Neural cell (in vitro differentiated cells): Measurements from ENCODE around the gene KRTAP10-1. TPM values are rescaled to one million over a fixed set of nuclear protein-coding genes. Genes with fewer than 3 reads are reported as not detected.

Source experiments
- H2AFZ ChIP-seq: fragments of 200-600, 300-800 bp; sonication (generic), shearing (Covaris generic); 2 replicates; pipeline ENCODE4 v1.6.0; 2014; ENCODE audit warnings: low read depth, mild to moderate bottlenecking, antibody characterized with exemption, low read length, moderate library complexity
- H3F3A ChIP-seq: fragments of 200-600 bp; shearing (Covaris generic); 2 replicates; pipeline ENCODE4 v1.6.1; 2016; ENCODE audit warnings: mild to moderate bottlenecking, moderate library complexity, mixed read lengths, antibody characterized with exemption, low read length; ENCODE audit not compliant: insufficient read depth, poor library complexity, severe bottlenecking
- H3K27ac ChIP-seq: fragments of 200-600, 300-800 bp; sonication (generic), shearing (Covaris generic); 2 replicates; pipeline ENCODE4 v1.5.1; 2014; ENCODE audit warnings: mild to moderate bottlenecking, low read length, moderate library complexity
- H3K27me3 ChIP-seq: fragments of 300-800, 200-600 bp; sonication (generic), shearing (Covaris generic); 2 replicates; pipeline ENCODE4 v1.6.0; 2014; ENCODE audit warnings: mild to moderate bottlenecking, low read depth, low read length, moderate library complexity; ENCODE audit not compliant: insufficient read depth
- H3K36me3 ChIP-seq: fragments of 300-800, 200-600 bp; sonication (generic), shearing (Covaris generic); 2 replicates; pipeline ENCODE4 v1.5.1; 2014; ENCODE audit warnings: mild to moderate bottlenecking, antibody characterized with exemption, low read length, moderate library complexity; ENCODE audit not compliant: insufficient read depth
- H3K4me2 ChIP-seq: fragments of 300-800, 200-600 bp; sonication (generic), shearing (Covaris generic); 2 replicates; pipeline ENCODE4 v1.6.0; 2014; ENCODE audit warnings: mild to moderate bottlenecking, low read length
- H3K4me3 ChIP-seq: fragments of 300-800, 200-600 bp; sonication (generic), shearing (Covaris generic); 2 replicates; pipeline ENCODE4 v1.5.1; 2014; ENCODE audit warnings: mild to moderate bottlenecking, low read length, moderate library complexity
- H3K79me2 ChIP-seq: fragments of 200-600 bp; shearing (Covaris generic); replicated peaks from 2 replicates; pipeline ENCODE4 v1.6.0; 2014; ENCODE audit warnings: mild to moderate bottlenecking, low read length, moderate library complexity; ENCODE audit not compliant: insufficient read depth
- H3K9ac ChIP-seq: fragments of 300-800, 200-600 bp; sonication (generic), shearing (Covaris generic); 2 replicates; pipeline ENCODE4 v1.6.1; 2016; ENCODE audit warnings: mild to moderate bottlenecking, low read length, mixed read lengths
- H3K9me2 ChIP-seq: fragments of 200-600 bp; shearing (Covaris generic); 2 replicates; pipeline ENCODE4 v1.6.1; 2016; ENCODE audit warnings: mild to moderate bottlenecking, low read length, mixed read lengths; ENCODE audit not compliant: insufficient read depth
- H3K9me3 ChIP-seq: fragments of 200-600, 300-800 bp; sonication (generic), shearing (Covaris generic); 2 replicates; pipeline ENCODE4 v1.6.1; 2016; ENCODE audit warnings: mild to moderate bottlenecking, mixed run types, low read length, moderate library complexity, mixed read lengths
- H4K20me1 ChIP-seq: fragments of 200-600 bp; shearing (Covaris generic); 2 replicates; pipeline ENCODE4 v1.6.1; 2016; ENCODE audit warnings: mild to moderate bottlenecking, mixed run types; ENCODE audit not compliant: insufficient read depth
- CTCF ChIP-seq: fragments of 450-650 bp; IDR thresholded peaks from 2 replicates; pipeline ENCODE4 v1.5.1; 2014; ENCODE audit warnings: antibody characterized with exemption, mild to moderate bottlenecking, moderate library complexity; ENCODE audit not compliant: poor library complexity, severe bottlenecking
- EP300 ChIP-seq: fragments of 450-650 bp; conservative IDR thresholded peaks from 2 replicates; pipeline ENCODE4 v1.6.1; 2014; ENCODE audit warnings: antibody characterized with exemption, mild to moderate bottlenecking, moderate library complexity; ENCODE audit not compliant: poor library complexity, severe bottlenecking
- EZH2 ChIP-seq: fragments of 200-600, 300-800 bp; shearing (Covaris generic), sonication (generic); IDR thresholded peaks from 2 replicates; pipeline ENCODE4 v1.6.1; 2014; ENCODE audit warnings: antibody characterized with exemption, low read length, borderline replicate concordance, mild to moderate bottlenecking; ENCODE audit not compliant: insufficient read depth, poor library complexity, severe bottlenecking
- MXI1 ChIP-seq: fragments of 450-650 bp; conservative IDR thresholded peaks from 2 replicates; pipeline ENCODE4 v1.6.1; 2014; ENCODE audit warnings: antibody characterized with exemption, mild to moderate bottlenecking; ENCODE audit not compliant: poor library complexity, severe bottlenecking
- POLR2AphosphoS5 ChIP-seq: IDR thresholded peaks from 2 replicates; pipeline ENCODE4 v1.6.1; 2012
- RAD21 ChIP-seq: fragments of 450-650 bp; conservative IDR thresholded peaks from 2 replicates; pipeline ENCODE4 v1.6.1; 2014; ENCODE audit warnings: antibody characterized with exemption, mild to moderate bottlenecking, moderate library complexity
- REST ChIP-seq: IDR thresholded peaks from 2 replicates; pipeline ENCODE4 v1.6.1; 2012; ENCODE audit warnings: borderline replicate concordance
- SMC3 ChIP-seq: fragments of 450-650 bp; conservative IDR thresholded peaks from 2 replicates; pipeline ENCODE4 v1.6.1; 2014; ENCODE audit warnings: antibody characterized with exemption, mild to moderate bottlenecking, moderate library complexity; ENCODE audit not compliant: poor library complexity
- TAF1 ChIP-seq: IDR thresholded peaks from 2 replicates; pipeline ENCODE4 v1.6.1; 2012; ENCODE audit warnings: low read depth
- polyA plus RNA-seq: library from polyadenylated mRNA; depleted of rRNA; stranded (reverse); fragments of >200 nt; gene quantifications from 2 replicates; pipeline ENCODE4 v1.2.3, GENCODE V29; 2014

KRTAP10-1 gene
- polyA plus RNA-seq, 1 donor from 2014 or later = not detected

GRCh38 chr21:44520326-44521300, 19.4 kb downstream of the KRTAP10-1 start:
- Histone ChIP-seq H3K36me3 (no peaks in the 10 kb centered on the region), H3K9me3 (peaks cover 3% of the 10 kb centered on the region), H3K4me2 (no peak overlapping the region), H3K27me3 (no peaks in the 10 kb centered on the region), H4K20me1 (no peaks in the 10 kb centered on the region), H3K4me3 (no peak overlapping the region), H3F3A (no peaks in the 10 kb centered on the region), H2AFZ (no peak overlapping the region), H3K79me2 (no peaks in the 10 kb centered on the region), H3K27ac (no peak overlapping the region), H3K9me2 (no peaks in the 10 kb centered on the region), H3K9ac (no peak overlapping the region)
- TF ChIP-seq POLR2AphosphoS5 (no peak), RAD21 (no peak), EZH2 (no peak), REST (no peak), TAF1 (no peak)

DNA sequence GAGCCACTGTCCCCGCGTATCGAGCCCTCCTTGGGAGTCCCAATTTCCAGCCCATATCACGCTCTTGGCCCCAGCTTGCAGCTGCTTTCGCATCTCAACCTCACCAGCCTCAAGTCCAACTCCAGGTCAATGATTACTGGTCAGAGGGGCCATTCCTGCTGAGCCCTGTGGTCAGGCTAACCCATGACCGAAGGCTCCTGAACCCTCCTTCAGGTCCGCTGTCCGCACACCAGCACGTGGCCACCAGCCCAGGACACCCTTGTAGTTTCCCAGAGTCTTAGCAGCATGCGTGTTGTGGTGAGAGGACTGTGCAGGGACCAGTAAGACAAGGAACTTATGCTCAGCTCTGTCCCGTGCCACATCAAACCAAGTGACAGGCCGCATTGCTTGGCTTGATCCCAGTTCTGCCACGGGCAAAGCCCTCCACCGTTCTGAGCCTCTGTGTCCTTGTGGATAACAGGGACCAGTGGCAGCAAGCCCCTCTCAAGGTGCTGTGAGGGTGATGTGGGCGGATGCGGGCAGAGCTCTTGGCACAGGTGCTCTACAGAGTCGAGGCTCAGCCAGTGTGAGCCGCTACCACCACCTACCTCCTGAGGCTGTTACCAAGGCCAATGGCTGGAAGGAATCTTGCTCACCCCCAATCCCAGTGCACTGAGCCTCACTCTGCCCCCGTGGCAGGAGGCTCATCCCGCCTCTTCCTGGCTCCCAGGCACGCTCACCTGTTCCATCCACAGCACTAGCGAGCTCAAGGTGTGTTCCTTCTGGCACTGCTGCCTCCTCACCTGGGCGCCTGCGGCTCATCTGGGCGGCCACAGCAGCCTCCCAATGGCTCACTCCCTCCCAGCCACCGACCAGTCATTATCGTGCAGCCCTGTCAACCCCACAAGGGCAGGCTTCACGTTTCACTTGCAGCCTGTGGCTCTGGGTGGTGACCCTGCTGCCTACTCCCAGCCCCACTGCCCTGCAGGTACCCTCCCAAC, 20.4 kb downstream of the KRTAP10-1 start:
- Histone ChIP-seq H3K4me2 (no peak overlapping the region), H3K27me3 (no peaks in the 10 kb centered on the region), H2AFZ (no peak overlapping the region), H3K27ac (no peak overlapping the region), H3K79me2 (no peaks in the 10 kb centered on the region), H3K4me3 (no peak overlapping the region), H3F3A (no peaks in the 10 kb centered on the region), H3K9me3 (peaks cover 3% of the 10 kb centered on the region), H4K20me1 (no peaks in the 10 kb centered on the region), H3K9me2 (no peaks in the 10 kb centered on the region), H3K36me3 (no peaks in the 10 kb centered on the region), H3K9ac (no peak overlapping the region)
- TF ChIP-seq RAD21 (no peak), EZH2 (no peak), TAF1 (no peak)

GRCh38 chr21:44518686-44519085, 21.3 kb downstream of the KRTAP10-1 start:
- Histone ChIP-seq H3K9ac (no peak overlapping the region), H3K36me3 (no peaks in the 10 kb centered on the region), H3K4me3 (no peak overlapping the region), H4K20me1 (no peaks in the 10 kb centered on the region), H3K79me2 (no peaks in the 10 kb centered on the region), H3K9me2 (no peaks in the 10 kb centered on the region), H3K4me2 (no peak overlapping the region), H2AFZ (no peak overlapping the region), H3K9me3 (peaks cover 3% of the 10 kb centered on the region), H3K27me3 (no peaks in the 10 kb centered on the region), H3F3A (no peaks in the 10 kb centered on the region), H3K27ac (no peak overlapping the region)
- TF ChIP-seq MXI1 (no peak), POLR2AphosphoS5 (no peak), EP300 (no peak), EZH2 (no peak), SMC3 (no peak), CTCF (no peak), TAF1 (no peak), REST (no peak), RAD21 (no peak)
